Glutamatergic neuron (in vitro differentiated cells): ENCODE data around the gene DYNLT3. TPM values are rescaled to one million over a fixed set of nuclear protein-coding genes. Genes with fewer than 3 reads are reported as not detected.
A peak's percentile ranks its signal among the peaks of the same experiment; 100 is the strongest.

Source experiments
- DNase-seq: peaks from one replicate; pipeline ENCODE4 v3.0.0; 2022
- H3K27ac Mint-ChIP-seq: one replicate; pipeline ENCODE4 v1.8.0; 2020; ENCODE audit warnings: mild to moderate bottlenecking, mixed read lengths, inconsistent platforms; ENCODE audit not compliant: unreplicated experiment
- H3K27me3 Mint-ChIP-seq: one replicate; pipeline ENCODE4 v1.8.0; 2020; ENCODE audit warnings: mild to moderate bottlenecking, moderate library complexity, mixed read lengths, inconsistent platforms; ENCODE audit not compliant: unreplicated experiment
- H3K36me3 Mint-ChIP-seq: one replicate; pipeline ENCODE4 v1.8.0; 2020; ENCODE audit warnings: mild to moderate bottlenecking, mixed read lengths, inconsistent platforms; ENCODE audit not compliant: unreplicated experiment
- H3K4me1 Mint-ChIP-seq: one replicate; pipeline ENCODE4 v1.8.0; 2020; ENCODE audit warnings: mild to moderate bottlenecking, low read depth, mixed read lengths, inconsistent platforms; ENCODE audit not compliant: unreplicated experiment
- H3K4me3 Mint-ChIP-seq: one replicate; pipeline ENCODE4 v1.8.0; 2020; ENCODE audit warnings: mild to moderate bottlenecking, mixed read lengths, inconsistent platforms; ENCODE audit not compliant: unreplicated experiment
- H3K9me3 Mint-ChIP-seq: one replicate; pipeline ENCODE4 v1.8.0; 2020; ENCODE audit warnings: mild to moderate bottlenecking, moderate library complexity, mixed read lengths, inconsistent platforms; ENCODE audit not compliant: unreplicated experiment
- CTCF ChIP-seq: fragments of 200-600 bp; sonication (generic); IDR thresholded peaks from one replicate; pipeline ENCODE4 v1.5.0; 2021; ENCODE audit not compliant: partially characterized antibody, unreplicated experiment
- long read RNA-seq: library from polyadenylated mRNA; unstranded; transcript quantifications from one replicate; pipeline ENCODE4 v2.0.0, GENCODE V29; 2020; ENCODE audit not compliant: unreplicated experiment
- total RNA-seq: library from RNA; stranded (reverse); fragmentation: NEBNext Ultra II Directional; extraction: Animal tissue kit (Norgen Biotek cat#: 25700); gene quantifications from one replicate; pipeline ENCODE4 v1.2.1, GENCODE V29; 2021; ENCODE audit not compliant: unreplicated experiment

DYNLT3 gene
- 13.4 TPM for total RNA-seq
- long read RNA-seq, transcript DYNLT3-201 (5 exons, 2,217 nt): major isoform, 20 of 21 reads
- long read RNA-seq, partial matches to known transcripts: 1 of 21 reads
- long read RNA-seq, other reads (novel, unspliced or antisense): 0 of 21 reads

GRCh38 chrX:37846934-37847732 is at the start of gene DYNLT3:
TSS of gene DYNLT3 (minus strand) at chrX:37847571. CDS start at chrX:37847510, 61 bp downstream.
- no peak for TF ChIP-seq CTCF
- DNase-seq: peak; percentile 75
- Mint-ChIP-seq H3K27me3 (no peaks in the 10 kb centered on the region), H3K36me3 (no peaks in the 10 kb centered on the region), H3K4me3 (peak within 1 kb of the TSS; percentile 85), H3K9me3 (no peaks in the 10 kb centered on the region), H3K4me1 (no peaks in the 10 kb centered on the region), H3K27ac (peak within 1 kb of the TSS; percentile 70)

GRCh38 chrX:37896511-37896890 is 49.1 kb upstream of the DYNLT3 start:
- Mint-ChIP-seq H3K27ac (no peak overlapping the region), H3K36me3 (no peaks in the 10 kb centered on the region), H3K9me3 (no peaks in the 10 kb centered on the region), H3K4me3 (no peak overlapping the region), H3K27me3 (peaks cover 2% of the 10 kb centered on the region), H3K4me1 (peaks cover 2% of the 10 kb centered on the region)
- no peak for TF ChIP-seq CTCF
- DNase-seq: no peak

GRCh38 chrX:37895795-37896510 is 48.6 kb upstream of the DYNLT3 start:
- H3K27me3 Mint-ChIP-seq: peaks cover 2% of the 10 kb centered on the region
- no peak for TF ChIP-seq CTCF
- DNase-seq: no peak
- H3K4me3 Mint-ChIP-seq: no peak overlapping the region
- H3K36me3 Mint-ChIP-seq: no peaks in the 10 kb centered on the region
- H3K4me1 Mint-ChIP-seq: peaks cover 2% of the 10 kb centered on the region
- H3K27ac Mint-ChIP-seq: no peak overlapping the region
- no peaks in the 10 kb centered on the region for H3K9me3 Mint-ChIP-seq

GRCh38 chrX:37894725-37895124 is 47.4 kb upstream of the DYNLT3 start:
- no peak overlapping the region for H3K27ac Mint-ChIP-seq
- H3K4me1 Mint-ChIP-seq: peaks cover 2% of the 10 kb centered on the region
- H3K4me3 Mint-ChIP-seq: no peak overlapping the region
- H3K36me3 Mint-ChIP-seq: no peaks in the 10 kb centered on the region
- peaks cover 2% of the 10 kb centered on the region for H3K27me3 Mint-ChIP-seq
- no peak for TF ChIP-seq CTCF
- no peak for DNase-seq
- no peaks in the 10 kb centered on the region for H3K9me3 Mint-ChIP-seq

- no peak for TF ChIP-seq CTCF
- no peaks in the 10 kb centered on the region for H3K9me3 Mint-ChIP-seq
- H3K27me3 Mint-ChIP-seq: peaks cover 2% of the 10 kb centered on the region
- no peak for DNase-seq
- no peaks in the 10 kb centered on the region for H3K36me3 Mint-ChIP-seq
- H3K4me1 Mint-ChIP-seq: no peaks in the 10 kb centered on the region
- H3K27ac Mint-ChIP-seq: no peak overlapping the region
- H3K4me3 Mint-ChIP-seq: no peak overlapping the region
These were observed 40.6 kb upstream of the DYNLT3 start for GRCh38 chrX:37888010-37888409.
